OCI-LY1 (cell line): Measurements from ENCODE around the gene SUSD1.

Experiments used
- EZH2 ChIP-seq: fragments of 200-600 bp; sonication (generic), shearing (Covaris generic); IDR thresholded peaks from 2 replicates; pipeline ENCODE4 v1.8.0; 2017; ENCODE audit warnings: borderline replicate concordance, mixed run types, mild to moderate bottlenecking, antibody characterized with exemption, low read length, moderate library complexity, mixed read lengths
- TF ChIP-seq, protein P1 (sequence below): fragments of 200-600 bp; sonication (generic), shearing (Covaris generic); IDR thresholded peaks from 2 replicates; pipeline ENCODE4 v1.5.1; 2017; ENCODE audit warnings: mild to moderate bottlenecking, antibody characterized with exemption, low read length, moderate library complexity, mixed read lengths

DNA sequence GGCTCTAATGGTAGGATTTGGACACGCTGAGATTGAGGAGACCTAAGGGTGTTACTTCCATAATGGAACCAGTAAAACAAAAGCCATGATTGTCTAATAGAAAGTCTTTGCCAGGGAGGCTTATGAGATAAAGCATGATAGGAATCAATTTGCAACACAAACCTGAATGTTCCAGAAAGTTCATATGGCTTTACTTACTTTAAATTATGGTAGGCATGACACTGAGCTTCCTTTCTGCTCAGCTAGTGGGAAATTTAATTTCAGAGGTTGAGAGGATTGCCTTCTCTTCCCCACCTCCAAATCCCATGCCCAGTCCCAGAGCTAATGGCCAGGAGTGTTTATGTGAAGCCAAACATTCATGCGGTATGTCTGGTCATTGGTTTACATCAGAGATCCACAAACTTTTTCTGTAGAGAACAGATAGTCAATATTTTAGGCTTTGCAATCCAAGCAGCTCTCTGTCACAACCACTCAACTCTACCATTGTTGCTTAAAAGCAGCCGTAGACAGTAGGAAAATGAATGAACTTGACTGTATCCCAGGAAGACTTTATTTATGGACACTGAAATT is 164.0 kb downstream of the SUSD1 start:
- no peak for TF ChIP-seq EZH2
- TF ChIP-seq, protein P1, sequence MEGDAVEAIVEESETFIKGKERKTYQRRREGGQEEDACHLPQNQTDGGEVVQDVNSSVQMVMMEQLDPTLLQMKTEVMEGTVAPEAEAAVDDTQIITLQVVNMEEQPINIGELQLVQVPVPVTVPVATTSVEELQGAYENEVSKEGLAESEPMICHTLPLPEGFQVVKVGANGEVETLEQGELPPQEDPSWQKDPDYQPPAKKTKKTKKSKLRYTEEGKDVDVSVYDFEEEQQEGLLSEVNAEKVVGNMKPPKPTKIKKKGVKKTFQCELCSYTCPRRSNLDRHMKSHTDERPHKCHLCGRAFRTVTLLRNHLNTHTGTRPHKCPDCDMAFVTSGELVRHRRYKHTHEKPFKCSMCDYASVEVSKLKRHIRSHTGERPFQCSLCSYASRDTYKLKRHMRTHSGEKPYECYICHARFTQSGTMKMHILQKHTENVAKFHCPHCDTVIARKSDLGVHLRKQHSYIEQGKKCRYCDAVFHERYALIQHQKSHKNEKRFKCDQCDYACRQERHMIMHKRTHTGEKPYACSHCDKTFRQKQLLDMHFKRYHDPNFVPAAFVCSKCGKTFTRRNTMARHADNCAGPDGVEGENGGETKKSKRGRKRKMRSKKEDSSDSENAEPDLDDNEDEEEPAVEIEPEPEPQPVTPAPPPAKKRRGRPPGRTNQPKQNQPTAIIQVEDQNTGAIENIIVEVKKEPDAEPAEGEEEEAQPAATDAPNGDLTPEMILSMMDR, result no peak
